LNCAP (cell line): ENCODE data around the gene SELENOO.

Source experiments
- CTCF ChIP-seq: fragments of 450-650 bp; IDR thresholded peaks from 2 replicates; pipeline ENCODE4 v1.5.1; 2017; ENCODE audit warnings: mild to moderate bottlenecking

Gene SELENOO

GRCh38 chr22:50251477-50252081 lies 50.8 kb downstream of the SELENOO start:
- TF ChIP-seq CTCF = no peak

- TF ChIP-seq CTCF = peak; percentile 65
These were observed 51.6 kb downstream of the SELENOO start for GRCh38 chr22:50252082-50253045.

GRCh38 chr22:50253046-50253915 lies 52.5 kb downstream of the SELENOO start:
- no peak for TF ChIP-seq CTCF

- TF ChIP-seq CTCF = no peak
These were observed 53.1 kb downstream of the SELENOO start for GRCh38 chr22:50253941-50254340.

- TF ChIP-seq CTCF = no peak
These were observed 54.3 kb downstream of the SELENOO start for GRCh38 chr22:50255099-50255498.

GRCh38 chr22:50255607-50256006 lies 54.8 kb downstream of the SELENOO start:
- TF ChIP-seq CTCF = no peak

- no peak for TF ChIP-seq CTCF
These were observed 55.5 kb downstream of the SELENOO start for GRCh38 chr22:50256258-50256862.
